Type B pancreatic cell (in vitro differentiated cells): ENCODE measurements around the gene ARHGEF25. TPM values are rescaled to one million over a fixed set of nuclear protein-coding genes. Genes with fewer than 3 reads are reported as not detected.

Experiments used
- DNase-seq: peaks from one replicate; pipeline ENCODE4 v3.0.0; 2021; ENCODE audit warnings: mixed read lengths; ENCODE audit not compliant: unreplicated experiment; ENCODE audit errors: extremely low spot score
- H3K27ac Mint-ChIP-seq: 2 replicates; pipeline ENCODE4 v1.8.0; 2021; ENCODE audit warnings: mild to moderate bottlenecking, mixed read lengths
- H3K27me3 Mint-ChIP-seq: 2 replicates; pipeline ENCODE4 v1.8.0; 2021; ENCODE audit warnings: mixed read lengths
- H3K36me3 Mint-ChIP-seq: 2 replicates; pipeline ENCODE4 v1.8.0; 2021; ENCODE audit warnings: mixed read lengths
- H3K4me1 Mint-ChIP-seq: one replicate; pipeline ENCODE4 v1.8.0; 2021; ENCODE audit warnings: mixed read lengths; ENCODE audit not compliant: unreplicated experiment
- H3K4me3 Mint-ChIP-seq: 2 replicates; pipeline ENCODE4 v1.8.0; 2021; ENCODE audit warnings: mild to moderate bottlenecking, mixed read lengths
- H3K9me3 Mint-ChIP-seq: 2 replicates; pipeline ENCODE4 v1.8.0; 2021; ENCODE audit warnings: mixed read lengths
- total RNA-seq: library from RNA; stranded (reverse); gene quantifications from 2 replicates; pipeline ENCODE4 v1.2.1, GENCODE V29; 2021; ENCODE audit warnings: low replicate concordance
- TF ChIP-seq, protein P1 (sequence below): fragments of 200-600 bp; sonication (generic); conservative IDR thresholded peaks from 2 replicates; pipeline ENCODE4 v1.5.0; 2021; ENCODE audit warnings: antibody characterized with exemption, mild to moderate bottlenecking

ARHGEF25 gene
- total RNA-seq, 1 donor from 2014 or later: 34.6 TPM

DNA sequence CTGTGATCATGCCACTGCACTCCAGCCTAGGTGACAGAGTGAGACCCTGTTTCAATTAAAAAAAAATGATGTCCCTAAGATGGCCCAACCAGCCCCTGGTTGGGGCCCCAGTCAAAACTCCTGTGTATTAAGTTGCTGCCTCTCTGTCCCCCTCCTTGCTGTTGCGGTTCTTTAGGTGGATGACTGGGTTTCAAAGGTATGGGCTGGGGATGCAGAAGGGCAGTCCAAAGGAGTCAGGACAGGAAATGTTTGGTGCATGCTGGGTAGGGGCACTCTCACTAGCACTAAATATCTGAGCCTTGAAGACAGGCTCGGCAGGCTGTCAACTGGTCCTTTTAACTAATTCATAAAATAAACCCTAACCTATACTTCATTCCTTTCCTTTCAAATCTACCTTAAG, 32.2 kb upstream of the ARHGEF25 start:
- Mint-ChIP-seq H3K27ac (no peak overlapping the region), H3K36me3 (no peaks in the 10 kb centered on the region), H3K9me3 (no peaks in the 10 kb centered on the region), H3K4me3 (no peak overlapping the region), H3K27me3 (peaks cover 18% of the 10 kb centered on the region), H3K4me1 (peaks cover 4% of the 10 kb centered on the region)
- DNase-seq: no peak
- TF ChIP-seq, protein P1, sequence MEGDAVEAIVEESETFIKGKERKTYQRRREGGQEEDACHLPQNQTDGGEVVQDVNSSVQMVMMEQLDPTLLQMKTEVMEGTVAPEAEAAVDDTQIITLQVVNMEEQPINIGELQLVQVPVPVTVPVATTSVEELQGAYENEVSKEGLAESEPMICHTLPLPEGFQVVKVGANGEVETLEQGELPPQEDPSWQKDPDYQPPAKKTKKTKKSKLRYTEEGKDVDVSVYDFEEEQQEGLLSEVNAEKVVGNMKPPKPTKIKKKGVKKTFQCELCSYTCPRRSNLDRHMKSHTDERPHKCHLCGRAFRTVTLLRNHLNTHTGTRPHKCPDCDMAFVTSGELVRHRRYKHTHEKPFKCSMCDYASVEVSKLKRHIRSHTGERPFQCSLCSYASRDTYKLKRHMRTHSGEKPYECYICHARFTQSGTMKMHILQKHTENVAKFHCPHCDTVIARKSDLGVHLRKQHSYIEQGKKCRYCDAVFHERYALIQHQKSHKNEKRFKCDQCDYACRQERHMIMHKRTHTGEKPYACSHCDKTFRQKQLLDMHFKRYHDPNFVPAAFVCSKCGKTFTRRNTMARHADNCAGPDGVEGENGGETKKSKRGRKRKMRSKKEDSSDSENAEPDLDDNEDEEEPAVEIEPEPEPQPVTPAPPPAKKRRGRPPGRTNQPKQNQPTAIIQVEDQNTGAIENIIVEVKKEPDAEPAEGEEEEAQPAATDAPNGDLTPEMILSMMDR: no peak

DNA sequence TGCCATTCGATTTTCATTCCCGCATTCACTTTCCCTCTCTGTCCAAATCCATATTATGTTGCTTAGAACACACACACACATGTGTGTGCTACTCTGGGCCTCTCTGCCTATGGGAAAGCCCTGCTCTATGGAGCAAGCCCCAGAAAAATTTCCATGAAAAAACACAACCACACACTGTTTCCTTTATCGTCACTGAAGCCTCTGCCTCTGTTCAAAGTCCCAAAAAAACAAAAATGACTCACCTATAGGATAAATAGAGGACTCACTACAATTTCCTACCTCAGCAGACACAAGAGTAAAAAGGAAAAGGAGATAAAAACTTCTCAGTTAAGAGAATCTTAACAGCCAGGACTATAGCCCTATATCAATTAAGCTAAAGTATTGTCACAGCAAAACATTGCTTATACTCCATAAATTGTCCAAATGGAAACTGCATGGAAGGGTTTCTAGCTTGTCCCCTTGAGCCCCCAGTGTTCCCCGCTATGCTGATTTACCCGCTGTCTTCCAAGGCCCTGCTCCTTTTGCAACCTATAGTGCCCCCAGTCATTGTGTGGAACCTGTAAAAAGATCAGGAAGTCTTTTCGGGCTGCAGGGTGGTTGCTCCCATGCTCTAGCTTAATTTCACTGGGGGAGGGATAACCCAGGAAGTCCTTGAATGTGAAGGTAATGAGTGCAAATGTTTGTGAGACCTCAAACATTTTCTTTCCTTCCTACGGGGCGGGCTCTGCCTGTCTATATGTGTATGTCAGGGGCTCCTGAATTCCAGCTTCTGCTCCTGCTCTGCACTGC, 31.4 kb upstream of the ARHGEF25 start:
- TF ChIP-seq, protein P1: no peak
- Mint-ChIP-seq H3K27me3 (peaks cover 25% of the 10 kb centered on the region), H3K4me3 (no peak overlapping the region), H3K27ac (no peak overlapping the region), H3K4me1 (peaks cover 4% of the 10 kb centered on the region), H3K9me3 (no peaks in the 10 kb centered on the region), H3K36me3 (no peaks in the 10 kb centered on the region)
- no peak for DNase-seq

DNA sequence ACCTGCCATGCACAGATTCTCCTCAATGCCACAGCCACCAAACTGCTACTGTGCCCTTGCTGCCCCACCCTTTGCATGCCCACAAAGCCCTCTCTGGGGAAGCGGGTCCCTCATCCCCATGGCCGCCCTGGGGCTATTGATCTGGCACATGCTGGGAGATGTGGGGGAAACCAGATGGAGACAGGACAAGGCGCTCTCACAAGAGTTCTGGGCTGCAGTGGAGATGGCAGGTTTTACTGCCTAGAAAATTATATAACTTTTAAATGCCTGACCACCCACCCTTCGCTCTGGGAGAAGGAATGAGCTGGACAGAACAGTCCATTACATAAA, 30.8 kb upstream of the ARHGEF25 start:
- Mint-ChIP-seq H3K27ac (no peak overlapping the region), H3K27me3 (peaks cover 30% of the 10 kb centered on the region), H3K4me1 (peaks cover 4% of the 10 kb centered on the region), H3K9me3 (no peaks in the 10 kb centered on the region), H3K36me3 (no peaks in the 10 kb centered on the region), H3K4me3 (no peak overlapping the region)
- TF ChIP-seq, protein P1: no peak
- no peak for DNase-seq

DNA sequence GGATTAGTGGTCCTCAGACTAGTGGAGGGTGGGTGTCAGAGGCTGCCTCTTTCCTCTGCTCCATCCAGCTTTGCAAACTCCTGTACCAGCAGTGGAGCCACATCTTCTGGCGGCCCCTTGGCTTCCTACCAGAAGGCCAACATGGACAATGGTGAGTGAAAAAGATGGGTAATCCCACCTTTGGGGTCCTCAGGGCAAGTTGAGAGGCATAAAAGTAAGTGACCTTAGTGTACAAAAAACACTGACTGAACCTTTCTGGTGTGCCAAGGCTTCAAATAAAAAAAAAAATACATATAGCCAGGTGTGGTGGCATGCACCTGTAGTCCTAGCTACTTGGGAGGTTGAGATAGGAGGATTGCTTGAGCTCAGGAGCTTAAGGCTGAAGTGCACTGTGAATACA, 29.4 kb upstream of the ARHGEF25 start:
- no peaks in the 10 kb centered on the region for H3K36me3 Mint-ChIP-seq
- no peak for DNase-seq
- no peak overlapping the region for H3K4me3 Mint-ChIP-seq
- H3K27me3 Mint-ChIP-seq: peaks cover 22% of the 10 kb centered on the region
- H3K9me3 Mint-ChIP-seq: no peaks in the 10 kb centered on the region
- H3K4me1 Mint-ChIP-seq: peaks cover 4% of the 10 kb centered on the region
- no peak overlapping the region for H3K27ac Mint-ChIP-seq
- TF ChIP-seq, protein P1: no peak

DNA sequence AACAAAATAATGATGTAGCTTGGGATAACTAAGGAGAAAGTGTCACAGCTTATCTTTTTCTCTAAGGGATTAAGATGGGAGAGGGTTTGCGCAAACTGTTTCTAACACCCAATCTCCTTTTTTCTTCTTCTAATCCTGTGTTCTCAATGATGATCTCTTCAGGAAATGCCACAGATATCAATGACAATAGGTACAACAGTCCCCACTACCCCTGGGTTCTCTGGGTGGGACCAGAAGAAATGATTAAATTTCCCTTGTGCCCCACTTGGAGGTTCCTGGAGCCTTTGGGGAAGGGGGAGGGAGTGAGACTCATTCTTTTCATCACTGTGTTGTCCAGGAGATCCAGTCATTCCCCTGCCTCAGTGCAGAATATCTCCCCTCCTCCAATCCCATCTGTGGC, 28.8 kb upstream of the ARHGEF25 start:
- Mint-ChIP-seq H3K4me3 (no peak overlapping the region), H3K9me3 (no peaks in the 10 kb centered on the region), H3K27me3 (peaks cover 22% of the 10 kb centered on the region), H3K36me3 (no peaks in the 10 kb centered on the region), H3K27ac (no peak overlapping the region), H3K4me1 (peaks cover 4% of the 10 kb centered on the region)
- TF ChIP-seq, protein P1: no peak
- DNase-seq: no peak
